HEK293 (cell line): ENCODE measurements around the gene UGGT2.

Experiments
- CTCF ChIP-seq: fragments of 450-650 bp; formaldehyde crosslinking; IDR thresholded peaks from 2 replicates; pipeline ENCODE4 v1.5.1; 2016; ENCODE audit warnings: missing biosample characterization, missing genetic modification characterization
- MEIS1 ChIP-seq: sonication (generic); formaldehyde crosslinking; IDR thresholded peaks from 2 replicates; pipeline ENCODE4 v1.8.1; 2022; ENCODE audit warnings: missing genetic modification reagents, mild to moderate bottlenecking, borderline replicate concordance
- SP2 ChIP-seq: fragments of 450-650 bp; formaldehyde crosslinking; IDR thresholded peaks from 2 replicates; pipeline ENCODE4 v1.5.1; 2016; ENCODE audit warnings: missing biosample characterization, missing genetic modification characterization
- TCF7L2 ChIP-seq: IDR thresholded peaks from 2 replicates; pipeline ENCODE4 v1.6.1; 2011; ENCODE audit warnings: low read depth, mild to moderate bottlenecking, inconsistent platforms, low read length, moderate library complexity, borderline replicate concordance
- YY1 ChIP-seq: fragments of 450-650 bp; formaldehyde crosslinking; IDR thresholded peaks from 2 replicates; pipeline ENCODE4 v1.5.1; 2018; ENCODE audit warnings: missing biosample characterization, missing genetic modification characterization
- ZBTB10 ChIP-seq: fragments of 450-650 bp; formaldehyde crosslinking; IDR thresholded peaks from 2 replicates; pipeline ENCODE4 v1.5.1; 2016; ENCODE audit warnings: missing biosample characterization, missing genetic modification characterization
- ZNF157 ChIP-seq: fragments of 450-650 bp; formaldehyde crosslinking; IDR thresholded peaks from 2 replicates; pipeline ENCODE4 v1.5.1; 2016; ENCODE audit warnings: missing biosample characterization, missing genetic modification characterization
- ZNF24 ChIP-seq: fragments of 450-650 bp; formaldehyde crosslinking; IDR thresholded peaks from 2 replicates; pipeline ENCODE4 v1.5.1; 2016; ENCODE audit warnings: missing biosample characterization, missing genetic modification characterization
- ZNF404 ChIP-seq: fragments of 450-650 bp; formaldehyde crosslinking; IDR thresholded peaks from 2 replicates; pipeline ENCODE4 v1.5.1; 2017; ENCODE audit warnings: missing biosample characterization, missing genetic modification characterization

GRCh38 chr13:96082640-96083039 is 29.4 kb upstream of the UGGT2 start:
- TF ChIP-seq SP2 (tag by site-specific recombination): no peak
- TF ChIP-seq YY1 (tag by site-specific recombination): no peak
- TF ChIP-seq ZNF157 (tag by site-specific recombination): no peak
- no peak for TF ChIP-seq ZNF404 (tag by site-specific recombination)
- no peak for TF ChIP-seq ZNF24
- TF ChIP-seq MEIS1: no peak
- no peak for TF ChIP-seq CTCF (tag by site-specific recombination)
- no peak for TF ChIP-seq ZBTB10
- no peak for TF ChIP-seq TCF7L2
